ENCODE measurements around the gene KCNC4. TPM values are rescaled to one million over a fixed set of nuclear protein-coding genes. Genes with fewer than 3 reads are reported as not detected.

The KCNC4 gene
- total and polyA plus RNA-seq, 2 of the 13 experiments (the other 11 are each of a cell fraction or from before 2014, with no cell fraction given): 0.24 to 0.66 TPM

DNA sequence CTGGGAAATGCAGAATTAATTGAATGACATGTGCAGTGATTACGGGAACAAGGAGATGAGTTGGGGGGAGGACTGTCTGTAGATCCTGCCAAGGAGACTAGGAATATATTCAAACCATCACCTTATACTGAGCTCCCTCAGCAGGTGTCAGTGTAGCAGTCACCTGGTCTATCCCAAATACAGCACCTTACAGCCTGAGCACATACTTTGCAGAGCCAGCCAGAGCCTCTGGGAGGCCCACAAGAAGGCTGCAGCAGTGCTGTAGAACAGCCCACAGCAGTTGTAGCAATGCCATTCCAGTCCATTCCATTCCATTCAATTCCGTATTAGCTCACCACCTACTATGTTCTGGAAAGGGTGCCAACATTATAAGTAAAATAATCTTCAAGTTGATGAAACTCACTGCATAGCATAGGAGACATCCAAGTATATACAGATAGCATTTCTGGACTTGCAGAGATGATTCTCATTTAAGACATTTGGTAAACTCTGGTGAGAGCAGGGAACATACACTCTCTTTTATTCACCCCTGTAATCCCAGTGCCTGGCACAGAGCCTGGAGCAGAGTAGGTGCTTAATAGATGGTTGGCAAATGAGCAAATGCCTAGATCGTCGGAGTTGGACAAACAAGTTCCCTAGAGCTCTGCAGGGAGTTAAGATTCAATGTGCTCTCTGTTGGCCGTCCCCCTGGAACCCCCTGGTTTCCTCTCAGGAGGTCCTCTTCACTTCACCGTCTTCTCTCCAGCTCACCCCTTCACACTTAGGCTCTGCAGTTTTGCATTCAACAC lies 44.7 kb downstream of the KCNC4 start:
- no peak overlapping the region for H3K9ac ChIP-seq (ENCODE audit: insufficient read depth, low read depth, low read length)
- TF ChIP-seq ZNF570 (CRISPR knock-in tag; IDR thresholded peaks at IDR 0.05; ENCODE audit: borderline replicate concordance) (no peak), MEF2D (CRISPR knock-in tag; IDR thresholded peaks at IDR 0.05) (no peak), PAF1 (CRISPR knock-in tag; IDR thresholded peaks at IDR 0.05) (no peak)
- TF ChIP-seq, protein P1, sequence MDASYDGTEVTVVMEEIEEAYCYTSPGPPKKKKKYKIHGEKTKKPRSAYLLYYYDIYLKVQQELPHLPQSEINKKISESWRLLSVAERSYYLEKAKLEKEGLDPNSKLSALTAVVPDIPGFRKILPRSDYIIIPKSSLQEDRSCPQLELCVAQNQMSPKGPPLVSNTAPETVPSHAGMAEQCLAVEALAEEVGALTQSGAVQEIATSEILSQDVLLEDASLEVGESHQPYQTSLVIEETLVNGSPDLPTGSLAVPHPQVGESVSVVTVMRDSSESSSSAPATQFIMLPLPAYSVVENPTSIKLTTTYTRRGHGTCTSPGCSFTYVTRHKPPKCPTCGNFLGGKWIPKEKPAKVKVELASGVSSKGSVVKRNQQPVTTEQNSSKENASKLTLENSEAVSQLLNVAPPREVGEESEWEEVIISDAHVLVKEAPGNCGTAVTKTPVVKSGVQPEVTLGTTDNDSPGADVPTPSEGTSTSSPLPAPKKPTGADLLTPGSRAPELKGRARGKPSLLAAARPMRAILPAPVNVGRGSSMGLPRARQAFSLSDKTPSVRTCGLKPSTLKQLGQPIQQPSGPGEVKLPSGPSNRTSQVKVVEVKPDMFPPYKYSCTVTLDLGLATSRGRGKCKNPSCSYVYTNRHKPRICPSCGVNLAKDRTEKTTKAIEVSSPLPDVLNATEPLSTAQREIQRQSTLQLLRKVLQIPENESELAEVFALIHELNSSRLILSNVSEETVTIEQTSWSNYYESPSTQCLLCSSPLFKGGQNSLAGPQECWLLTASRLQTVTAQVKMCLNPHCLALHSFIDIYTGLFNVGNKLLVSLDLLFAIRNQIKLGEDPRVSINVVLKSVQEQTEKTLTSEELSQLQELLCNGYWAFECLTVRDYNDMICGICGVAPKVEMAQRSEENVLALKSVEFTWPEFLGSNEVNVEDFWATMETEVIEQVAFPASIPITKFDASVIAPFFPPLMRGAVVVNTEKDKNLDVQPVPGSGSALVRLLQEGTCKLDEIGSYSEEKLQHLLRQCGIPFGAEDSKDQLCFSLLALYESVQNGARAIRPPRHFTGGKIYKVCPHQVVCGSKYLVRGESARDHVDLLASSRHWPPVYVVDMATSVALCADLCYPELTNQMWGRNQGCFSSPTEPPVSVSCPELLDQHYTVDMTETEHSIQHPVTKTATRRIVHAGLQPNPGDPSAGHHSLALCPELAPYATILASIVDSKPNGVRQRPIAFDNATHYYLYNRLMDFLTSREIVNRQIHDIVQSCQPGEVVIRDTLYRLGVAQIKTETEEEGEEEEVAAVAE (CRISPR knock-in tag; IDR thresholded peaks at IDR 0.05; ENCODE audit: borderline replicate concordance): no peak
- TF ChIP-seq, protein P2, sequence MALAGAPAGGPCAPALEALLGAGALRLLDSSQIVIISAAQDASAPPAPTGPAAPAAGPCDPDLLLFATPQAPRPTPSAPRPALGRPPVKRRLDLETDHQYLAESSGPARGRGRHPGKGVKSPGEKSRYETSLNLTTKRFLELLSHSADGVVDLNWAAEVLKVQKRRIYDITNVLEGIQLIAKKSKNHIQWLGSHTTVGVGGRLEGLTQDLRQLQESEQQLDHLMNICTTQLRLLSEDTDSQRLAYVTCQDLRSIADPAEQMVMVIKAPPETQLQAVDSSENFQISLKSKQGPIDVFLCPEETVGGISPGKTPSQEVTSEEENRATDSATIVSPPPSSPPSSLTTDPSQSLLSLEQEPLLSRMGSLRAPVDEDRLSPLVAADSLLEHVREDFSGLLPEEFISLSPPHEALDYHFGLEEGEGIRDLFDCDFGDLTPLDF (CRISPR knock-in tag; IDR thresholded peaks at IDR 0.05): no peak
- H3K9me3 ChIP-seq (ENCODE audit: low read length): no peaks in the 10 kb centered on the region
- H3K79me2 ChIP-seq (ENCODE audit: insufficient read depth, low read length): no peaks in the 10 kb centered on the region
- H3K4me2 ChIP-seq (ENCODE audit: low read depth, low read length): no peak overlapping the region
- CTCF ChIA-PET (ENCODE audit: low intra/inter-chr PET ratio, low total read pairs): no interaction called here
- intact Hi-C loops (cut with micrococcal nuclease; ENCODE audit: unreplicated experiment) (no loop called here), in situ Hi-C loops (cut with HindIII; ENCODE audit: extremely low pct_ligation_motif_present, low pct_unique_long_range_greater_than_20kb) (no loop called here)
- H3K27me3 ChIP-seq (ENCODE audit: control insufficient read depth in 1 of 2, insufficient read depth in 2 of 2, low read length in 2 of 2): peaks cover 4 to 28% of the 10 kb centered on the region in 2 experiments; a peak in 3 of 5 replicates
- no peak for FAIRE-seq
- no peaks in the 10 kb centered on the region for H4K20me1 ChIP-seq (ENCODE audit: insufficient read depth, low read length)
- no TSS peak for BruUV-seq (replicated peaks)
- H3K36me3 ChIP-seq (replicated peaks in 1 of 2; ENCODE audit: control insufficient read depth in 1 of 2, insufficient read depth in 2 of 2, low read length in 2 of 2): no peaks in the 10 kb centered on the region
- 3% methylated on average over 6 of the region's 6 CpGs for WGBS (ENCODE audit: low lambda C conversion rate)
- no peak for DNase-seq (ENCODE audit: low spot score)
- no peak overlapping the region for H2AFZ ChIP-seq (ENCODE audit: low read length)
- H3K4me1 ChIP-seq (ENCODE audit: insufficient read depth, low read length): no peaks in the 10 kb centered on the region
- no peak for ATAC-seq
- POLR2A ChIA-PET: no interaction called here
- no peak overlapping the region for H3K4me3 ChIP-seq (replicated peaks in 1 of 3; ENCODE audit: insufficient read depth in 1 of 3, low read depth in 2 of 3, low read length in 3 of 3)
- H3K27ac ChIP-seq (ENCODE audit: extremely low read length, insufficient read depth, low read length): no peak overlapping the region
